Duodenal mucosa (tissue), 2 donors: Measurements from ENCODE around the gene CNIH2.
"Not testable (repeated sequence)": the region's sequence is repeated elsewhere in the genome, so short reads cannot be mapped to it uniquely, and the experiment has no call there.

ENCODE experiments used
- H3K27ac ChIP-seq: one replicate; pipeline ENCODE4 v1.7.0; 2013; ENCODE audit warnings: low read depth, low read length
- H3K27me3 ChIP-seq, 2 donors: one replicate each; pipeline ENCODE4 v1.7.0; 2013; ENCODE audit warnings: low read length in 2 of 2, control low read depth in 1 of 2; ENCODE audit not compliant: insufficient read depth in 2 of 2, control insufficient read depth in 1 of 2
- H3K36me3 ChIP-seq, 2 donors: one replicate each; pipeline ENCODE4 v1.7.0; 2013; ENCODE audit warnings: low read length in 2 of 2, control low read depth in 1 of 2; ENCODE audit not compliant: insufficient read depth in 2 of 2, control insufficient read depth in 1 of 2
- H3K4me1 ChIP-seq, 2 donors: one replicate each; pipeline ENCODE4 v1.7.0; 2013; ENCODE audit warnings: low read length in 2 of 2, control low read depth in 1 of 2; ENCODE audit not compliant: insufficient read depth in 2 of 2, control insufficient read depth in 1 of 2
- H3K4me3 ChIP-seq, 2 donors: one replicate each; pipeline ENCODE4 v1.7.0; 2013; ENCODE audit warnings: low read length in 2 of 2, low read depth in 1 of 2
- H3K9ac ChIP-seq, 2 donors: one replicate each; pipeline ENCODE4 v1.7.0; 2013; ENCODE audit warnings: low read length in 2 of 2, low read depth in 1 of 2
- H3K9me3 ChIP-seq, 2 donors: one replicate each; pipeline ENCODE4 v1.7.0; 2013; ENCODE audit warnings: low read length in 2 of 2, control low read depth in 1 of 2; ENCODE audit not compliant: control insufficient read depth in 1 of 2

CNIH2 gene

GRCh38 chr11:66239511-66239910 is 38.5 kb upstream of the CNIH2 start:
- Histone ChIP-seq H3K4me1 (no peaks in the 10 kb centered on the region), H3K9me3 (no peaks in the 10 kb centered on the region), H3K36me3 (peaks cover 7 to 63% of the 10 kb centered on the region in 2 donors), H3K27me3 (no peaks in the 10 kb centered on the region), H3K27ac (no peak overlapping the region), H3K4me3 (no peak overlapping the region), H3K9ac (no peak overlapping the region)

- H3K27ac ChIP-seq = no peak overlapping the region
- H3K4me3 ChIP-seq = no peak overlapping the region
- H3K36me3 ChIP-seq = peaks cover 7 to 61% of the 10 kb centered on the region in 2 donors
- no peaks in the 10 kb centered on the region for H3K9me3 ChIP-seq
- H3K4me1 ChIP-seq = no peaks in the 10 kb centered on the region
- H3K27me3 ChIP-seq = no peaks in the 10 kb centered on the region
- no peak overlapping the region for H3K9ac ChIP-seq
Observed at GRCh38 chr11:66239998-66240780, 37.8 kb upstream of the CNIH2 start.

DNA sequence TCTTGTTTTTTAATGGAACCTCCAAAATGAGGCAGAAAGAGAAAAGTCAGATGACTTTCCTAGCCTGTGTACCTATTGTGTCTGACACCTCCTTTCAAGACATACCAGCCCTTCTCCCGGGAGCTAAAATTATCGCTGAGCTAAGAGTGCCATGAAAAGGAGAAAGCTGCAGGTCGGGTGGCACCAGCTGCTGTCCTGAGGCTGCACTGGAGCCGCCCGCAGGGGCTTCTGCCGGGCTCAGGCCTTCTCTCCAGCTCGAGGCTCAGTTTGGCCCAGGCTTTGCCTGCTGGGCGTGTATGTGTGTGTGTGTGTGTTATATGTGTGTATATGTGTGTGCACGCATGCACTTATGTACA is 37.2 kb upstream of the CNIH2 start:
- peaks cover 7 to 56% of the 10 kb centered on the region in 2 donors for H3K36me3 ChIP-seq
- no peak overlapping the region for H3K4me3 ChIP-seq
- H3K9me3 ChIP-seq = no peaks in the 10 kb centered on the region
- no peaks in the 10 kb centered on the region for H3K4me1 ChIP-seq
- no peak overlapping the region for H3K27ac ChIP-seq
- H3K27me3 ChIP-seq = no peaks in the 10 kb centered on the region
- no peak overlapping the region for H3K9ac ChIP-seq

- Histone ChIP-seq H3K4me3 (no peak overlapping the region), H3K27me3 (no peaks in the 10 kb centered on the region), H3K9me3 (no peaks in the 10 kb centered on the region), H3K9ac (no peak overlapping the region), H3K27ac (no peak overlapping the region), H3K4me1 (no peaks in the 10 kb centered on the region), H3K36me3 (peaks cover 0 to 50% of the 10 kb centered on the region in 2 donors)
Observed at GRCh38 chr11:66242095-66242765, 35.7 kb upstream of the CNIH2 start.

DNA sequence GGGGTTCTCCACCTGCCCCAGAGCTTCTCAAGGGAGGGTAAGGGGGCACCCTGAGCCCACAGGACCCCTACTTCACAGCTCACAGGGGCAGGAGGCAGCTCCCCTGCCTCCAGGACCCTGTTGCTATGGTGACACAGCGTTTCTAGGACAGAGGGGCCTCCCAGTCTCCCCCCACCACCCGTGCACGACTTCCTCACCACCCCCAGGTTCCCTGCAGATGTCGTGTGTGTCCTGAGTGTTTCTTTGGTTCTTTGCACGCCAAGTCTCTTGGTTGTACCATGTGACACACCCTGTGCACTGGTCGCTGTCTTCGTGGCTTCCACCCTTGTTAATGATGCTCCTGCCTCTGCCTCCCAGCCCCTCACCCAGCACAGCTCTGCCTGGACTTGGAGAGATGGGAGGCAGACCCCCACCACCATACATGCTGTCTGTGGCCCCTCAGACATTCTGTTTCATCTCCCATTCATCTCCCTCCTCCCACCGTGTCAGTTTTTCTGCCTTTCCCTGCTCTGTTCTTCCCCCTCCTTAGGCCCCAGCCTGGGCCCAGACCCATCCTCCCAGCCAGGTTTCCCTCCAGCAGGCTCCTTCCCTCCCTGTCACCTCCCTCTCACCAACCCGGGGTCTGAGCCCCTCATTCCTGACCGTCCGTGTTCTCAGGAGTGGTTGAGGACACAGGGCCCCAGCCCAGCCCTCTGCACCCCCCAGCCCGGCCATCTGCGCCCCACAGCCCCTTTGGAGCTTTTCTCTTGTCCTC is 34.0 kb upstream of the CNIH2 start:
- Histone ChIP-seq H3K27me3 (no peaks in the 10 kb centered on the region), H3K27ac (no peak overlapping the region), H3K36me3 (peaks cover 0 to 45% of the 10 kb centered on the region in 2 donors), H3K9ac (no peak overlapping the region), H3K9me3 (no peaks in the 10 kb centered on the region), H3K4me3 (no peak overlapping the region), H3K4me1 (no peaks in the 10 kb centered on the region)

DNA sequence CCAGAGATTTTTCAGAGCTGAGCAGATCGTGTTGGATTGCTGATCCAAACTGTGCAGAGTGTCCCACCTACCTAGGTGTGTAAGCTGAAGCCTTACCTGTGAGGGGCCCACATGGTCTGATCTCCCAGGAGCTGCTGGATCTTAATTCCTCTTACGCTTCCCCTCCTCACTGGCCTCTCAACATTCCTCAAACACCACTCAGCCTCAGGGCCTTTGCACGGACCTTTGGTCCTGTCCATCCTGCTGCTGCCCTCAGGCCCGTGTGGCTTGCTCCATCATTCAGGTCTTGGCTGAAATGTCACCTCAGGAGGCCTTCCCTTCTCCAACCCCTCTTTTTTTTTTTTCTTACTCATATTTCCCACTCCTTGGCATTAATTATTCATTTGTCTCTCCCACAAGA is 30.7 kb upstream of the CNIH2 start:
- Histone ChIP-seq H3K36me3 (peaks cover 0 to 17% of the 10 kb centered on the region in 2 donors), H3K9me3 (no peaks in the 10 kb centered on the region), H3K4me1 (no peaks in the 10 kb centered on the region), H3K4me3 (no peak overlapping the region), H3K9ac (no peak overlapping the region), H3K27ac (no peak overlapping the region), H3K27me3 (no peaks in the 10 kb centered on the region)

DNA sequence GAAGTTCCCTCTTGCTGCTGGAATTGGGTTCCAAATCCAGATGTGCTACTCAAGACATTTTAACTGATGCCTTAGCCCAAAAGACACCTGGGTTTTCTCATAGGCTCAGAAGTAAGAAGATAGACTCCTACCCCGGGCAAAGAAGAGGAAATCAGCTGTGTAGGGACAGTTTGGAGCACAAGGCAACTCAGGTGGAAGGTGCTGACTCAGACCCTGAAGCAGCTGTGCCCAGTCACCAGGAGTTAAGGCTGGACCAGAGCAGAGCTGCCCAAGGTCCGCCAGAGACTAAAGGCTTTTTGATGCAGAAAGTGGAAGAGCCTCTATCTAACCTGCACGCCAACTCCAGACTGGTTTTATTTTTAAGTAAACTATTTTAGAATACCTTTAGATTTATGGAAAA is 30.2 kb upstream of the CNIH2 start:
- Histone ChIP-seq H3K36me3 (peaks cover 0 to 13% of the 10 kb centered on the region in 2 donors), H3K9me3 (no peaks in the 10 kb centered on the region), H3K4me3 (no peak overlapping the region)

DNA sequence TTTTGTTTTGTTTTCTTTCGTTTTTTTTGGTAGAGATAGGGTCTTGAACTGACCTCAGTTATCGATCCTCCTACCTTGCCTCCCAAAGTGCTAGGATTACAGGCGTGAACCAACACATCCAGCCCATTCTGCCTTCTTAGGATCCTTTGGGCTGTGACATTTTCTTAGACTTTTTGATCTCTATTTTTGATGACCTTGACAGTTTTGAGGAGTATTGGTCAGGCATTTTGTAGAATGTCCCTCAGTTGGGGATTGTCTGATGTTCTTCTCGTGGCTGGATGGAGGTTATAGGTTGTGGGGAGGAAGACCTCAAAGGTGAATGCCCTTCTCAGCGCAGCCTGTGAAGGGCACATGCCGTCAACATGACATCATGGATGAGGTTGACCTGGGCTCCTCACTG is 29.1 kb upstream of the CNIH2 start:
- no peak overlapping the region for H3K4me3 ChIP-seq
- H3K9me3 ChIP-seq = no peaks in the 10 kb centered on the region
- H3K27ac ChIP-seq = no peak overlapping the region
- peaks cover 0 to 10% of the 10 kb centered on the region in 2 donors for H3K36me3 ChIP-seq
- H3K9ac ChIP-seq = no peak overlapping the region
- H3K27me3 ChIP-seq = no peaks in the 10 kb centered on the region
- no peaks in the 10 kb centered on the region for H3K4me1 ChIP-seq

More for the DNA sequence above, 30.2 kb upstream of the CNIH2 start:
- H3K27me3 ChIP-seq = no peaks in the 10 kb centered on the region
- no peak overlapping the region for H3K27ac ChIP-seq
- H3K4me1 ChIP-seq = no peaks in the 10 kb centered on the region
- H3K9ac ChIP-seq = no peak overlapping the region

- H3K27me3 ChIP-seq = no peaks in the 10 kb centered on the region
- no peak overlapping the region for H3K9ac ChIP-seq
- peaks cover 0 to 3% of the 10 kb centered on the region in 2 donors for H3K4me1 ChIP-seq
- no peak overlapping the region for H3K27ac ChIP-seq
- H3K4me3 ChIP-seq = no peak overlapping the region
- peaks cover 0 to 3% of the 10 kb centered on the region in 2 donors for H3K36me3 ChIP-seq
- no peaks in the 10 kb centered on the region for H3K9me3 ChIP-seq
Observed at GRCh38 chr11:66251809-66252208, 26.2 kb upstream of the CNIH2 start.

GRCh38 chr11:66253081-66253480 is 24.9 kb upstream of the CNIH2 start:
- not testable (repeated sequence) for H3K27me3 ChIP-seq, H3K4me3 ChIP-seq, H3K36me3 ChIP-seq, H3K27ac ChIP-seq, H3K9ac ChIP-seq, H3K4me1 ChIP-seq, H3K9me3 ChIP-seq
